Measurements from ENCODE around the gene HDAC4.

Gene HDAC4

DNA sequence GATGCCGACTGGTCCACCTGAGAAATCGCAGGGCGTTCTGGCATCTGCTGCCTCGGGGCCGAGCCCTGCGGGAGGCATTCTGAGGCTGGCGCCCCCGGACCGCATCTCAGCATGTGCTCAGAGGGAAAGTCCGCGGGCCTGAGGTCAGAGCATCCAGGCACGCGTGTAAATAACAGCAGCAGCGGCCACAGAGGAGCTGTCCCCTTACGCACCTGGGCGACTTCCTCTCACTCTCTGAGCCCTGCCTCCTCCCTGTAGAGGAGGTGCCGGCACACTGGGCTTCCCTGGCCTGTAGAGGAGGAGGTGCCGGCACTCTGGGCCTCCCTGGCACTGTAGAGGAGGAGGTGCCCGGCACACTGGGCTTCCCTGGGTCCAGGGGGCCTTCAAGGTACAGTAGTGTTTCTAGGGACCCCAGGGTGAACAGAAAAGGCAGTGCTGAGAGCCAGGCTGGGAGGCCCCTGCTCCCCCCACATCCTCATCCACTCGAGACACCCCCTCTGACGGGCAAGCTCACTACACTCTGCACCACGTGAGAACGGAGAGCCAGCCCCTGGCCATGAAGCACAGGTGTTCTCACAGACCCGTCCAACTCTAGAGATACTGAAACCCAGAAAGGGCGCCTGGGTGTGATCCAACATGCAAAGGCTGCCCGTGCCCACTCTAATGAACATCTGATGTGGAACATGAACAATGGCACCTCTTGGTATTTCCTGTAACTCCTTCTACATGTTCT, 263.5 kb downstream of the HDAC4 start:
- H3K4me3 ChIP-seq (ENCODE audit: control insufficient read depth, low read depth, low read length): no peak overlapping the region
- TF ChIP-seq CTCF (IDR thresholded peaks at IDR 0.05; ENCODE audit: control insufficient read depth, insufficient read depth, low read depth, low read length, missing control alignments): no peak
- DNase-seq (ENCODE audit: low read depth): no peak

GRCh38 chr2:239136762-239137161, 264.1 kb downstream of the HDAC4 start:
- no peak for DNase-seq (ENCODE audit: low read depth)
- TF ChIP-seq CTCF (IDR thresholded peaks at IDR 0.05; ENCODE audit: control insufficient read depth, insufficient read depth, low read depth, low read length, missing control alignments): no peak
- no peak overlapping the region for H3K4me3 ChIP-seq (ENCODE audit: control insufficient read depth, low read depth, low read length)

GRCh38 chr2:239136203-239136602, 264.6 kb downstream of the HDAC4 start:
- H3K4me3 ChIP-seq (ENCODE audit: control insufficient read depth, low read depth, low read length): no peak overlapping the region
- no peak for TF ChIP-seq CTCF (IDR thresholded peaks at IDR 0.05; ENCODE audit: control insufficient read depth, insufficient read depth, low read depth, low read length, missing control alignments)
- DNase-seq (ENCODE audit: low read depth): no peak

GRCh38 chr2:239135531-239135930, 265.3 kb downstream of the HDAC4 start:
- no peak overlapping the region for H3K4me3 ChIP-seq (ENCODE audit: control insufficient read depth, low read depth, low read length)
- no peak for TF ChIP-seq CTCF (IDR thresholded peaks at IDR 0.05; ENCODE audit: control insufficient read depth, insufficient read depth, low read depth, low read length, missing control alignments)
- DNase-seq (ENCODE audit: low read depth): no peak

DNA sequence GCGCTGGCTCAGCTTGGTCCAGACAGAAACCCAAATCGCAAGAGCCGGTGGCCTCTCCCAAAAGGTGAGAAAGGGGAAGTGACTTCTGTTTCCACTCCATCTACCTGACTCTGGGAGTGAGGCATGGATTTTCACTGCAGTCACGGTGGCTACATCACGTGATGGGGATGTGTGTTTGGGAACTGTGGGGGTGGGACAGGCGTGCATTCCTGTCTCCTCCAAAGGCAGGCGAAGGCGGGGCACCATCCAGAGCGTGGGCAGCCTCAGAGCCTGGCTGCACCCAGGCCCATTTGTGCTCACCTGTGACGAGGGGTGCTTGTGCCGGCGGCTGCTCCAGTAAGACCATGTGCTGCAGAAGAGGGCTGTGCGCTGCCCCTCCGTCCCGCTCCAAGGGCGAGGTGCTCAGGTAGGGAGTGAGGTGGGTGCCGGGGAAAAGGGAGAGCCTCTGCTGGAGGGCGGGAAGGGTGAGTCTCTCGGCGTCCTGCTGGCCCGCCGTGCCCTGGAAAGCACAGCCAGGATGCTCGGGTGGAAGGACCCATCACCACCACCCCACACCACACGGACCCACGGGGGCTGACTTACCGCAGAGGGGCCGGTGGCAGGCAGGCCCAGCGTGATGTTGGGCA, 266.8 kb downstream of the HDAC4 start:
- TF ChIP-seq CTCF (IDR thresholded peaks at IDR 0.05; ENCODE audit: control insufficient read depth, insufficient read depth, low read depth, low read length, missing control alignments): no peak
- DNase-seq (ENCODE audit: low read depth): no peak
- no peak overlapping the region for H3K4me3 ChIP-seq (ENCODE audit: control insufficient read depth, low read depth, low read length)

DNA sequence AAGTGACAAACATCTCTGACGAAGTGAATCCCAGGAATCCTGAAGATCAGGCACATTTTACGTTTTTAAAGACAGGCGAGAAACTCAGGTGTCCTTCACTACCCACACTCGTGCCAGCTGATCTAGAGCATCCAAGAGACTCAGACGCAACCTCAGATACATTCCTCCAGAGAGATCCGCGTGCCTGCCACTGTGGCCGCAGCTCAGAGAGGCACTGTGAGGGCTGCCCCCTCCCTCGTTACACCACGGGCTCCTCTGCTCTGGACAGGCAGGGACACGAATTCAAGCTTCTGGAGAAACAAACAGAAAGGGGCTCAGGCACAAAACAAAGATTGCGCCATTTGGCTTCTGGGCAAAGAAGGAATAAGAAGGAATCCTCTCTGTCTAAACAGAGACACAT, 268.0 kb downstream of the HDAC4 start:
- no peak overlapping the region for H3K4me3 ChIP-seq (ENCODE audit: control insufficient read depth, low read depth, low read length)

More for the DNA sequence above, 268.0 kb downstream of the HDAC4 start:
- DNase-seq (ENCODE audit: low read depth): no peak
- TF ChIP-seq CTCF (IDR thresholded peaks at IDR 0.05; ENCODE audit: control insufficient read depth, insufficient read depth, low read depth, low read length, missing control alignments): no peak

All from AG09309 (cell line).